Erythroblast (primary cell): ENCODE data around the gene FNDC3A.

Source experiments
- GATA1 ChIP-seq: IDR thresholded peaks from 2 replicates; pipeline ENCODE4 v1.6.1; 2011; ENCODE audit warnings: low read depth, mild to moderate bottlenecking, control low read depth, low read length, moderate library complexity
- POLR2A ChIP-seq: IDR thresholded peaks from 2 replicates; pipeline ENCODE4 v1.6.1; 2011; ENCODE audit warnings: mild to moderate bottlenecking, low read length

DNA sequence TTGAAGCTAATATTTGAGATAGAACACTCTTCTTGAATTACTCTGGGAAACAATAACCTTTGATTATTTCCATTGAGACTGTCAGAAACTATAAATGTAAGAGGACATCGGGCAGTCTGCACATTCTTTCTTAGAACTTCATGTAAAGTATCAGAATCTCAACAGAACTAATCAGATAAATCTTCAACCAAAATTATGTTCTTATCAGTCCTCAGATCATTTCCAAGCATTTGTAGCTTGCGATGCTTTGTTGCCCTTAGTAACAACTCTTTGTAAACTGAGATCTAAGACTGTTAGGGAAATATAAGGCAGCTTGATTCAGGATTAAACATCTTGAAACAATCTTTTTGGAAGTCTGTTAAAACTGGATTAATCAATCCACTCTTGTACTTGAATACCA lies 70.3 kb downstream of the FNDC3A start:
- TF ChIP-seq POLR2A (no peak), GATA1 (no peak)
